ENCODE results near the gene ENO4. TPM values are rescaled to one million over a fixed set of nuclear protein-coding genes. Genes with fewer than 3 reads are reported as not detected.

The ENO4 gene
- total and polyA plus RNA-seq, 9 of the 15 experiments (the other 6 are each of a cell fraction or from before 2014, with no cell fraction given) = 0.07 TPM; not detected in 8

- no peak for DNase-seq (ENCODE audit: extremely low read depth in 1 of 4, low spot score in 3 of 4)
- ChIA-PET POLR2A (no interaction called here), CTCF (ENCODE audit: low intra/inter-chr PET ratio) (no interaction called here)
- Histone ChIP-seq H3K9ac (ENCODE audit: insufficient read depth in 1 of 2, low read depth in 2 of 2, low read length in 2 of 2) (no peak overlapping the region), H3K4me3 (no peak overlapping the region), H3K4me1 (replicated peaks in 1 of 2; ENCODE audit: control insufficient read depth in 2 of 2, insufficient read depth in 2 of 2, low read length in 2 of 2) (no peaks in the 10 kb centered on the region), H3K27me3 (ENCODE audit: control insufficient read depth in 2 of 2, insufficient read depth in 2 of 2, low read length in 2 of 2) (no peaks in the 10 kb centered on the region), H3K9me1 (ENCODE audit: control insufficient read depth, insufficient read depth, low read length) (no peaks in the 10 kb centered on the region), H2AFZ (ENCODE audit: low read depth, low read length) (no peak overlapping the region), H3K79me2 (ENCODE audit: control insufficient read depth, insufficient read depth, low read length) (no peaks in the 10 kb centered on the region), H3K36me3 (ENCODE audit: control insufficient read depth, insufficient read depth, low read length) (peaks cover 70% of the 10 kb centered on the region; the same call in 2 of the 3 replicates), H3K27ac (ENCODE audit: extremely low read depth, low read depth, low read length) (no peak overlapping the region), H4K20me1 (replicated peaks; ENCODE audit: control insufficient read depth, insufficient read depth, low read length) (no peaks in the 10 kb centered on the region), H3K4me2 (ENCODE audit: insufficient read depth, low read length) (no peak overlapping the region), H3K9me3 (replicated peaks; ENCODE audit: control insufficient read depth, insufficient read depth, low read depth, low read length) (no peaks in the 10 kb centered on the region)
- intact Hi-C loops (cut with micrococcal nuclease) (no loop called here), in situ Hi-C loops (cut with MboI) (no loop called here)
- FAIRE-seq = no peak
- WGBS (ENCODE audit: insufficient coverage, low coverage, missing lambda C conversion rate) = 96% methylated on average over 3 of the region's 3 CpGs
- BruUV-seq (replicated peaks) = no TSS peak
- TF ChIP-seq PCBP2 (IDR thresholded peaks at IDR 0.05; ENCODE audit: low read depth, low read length, poor library complexity, severe bottlenecking) = no peak
- TF ChIP-seq KDM2B (CRISPR knock-in tag; IDR thresholded peaks at IDR 0.05) = no peak
- no peak for TF ChIP-seq TARDBP (IDR thresholded peaks at IDR 0.05)
- no peak for TF ChIP-seq ZNF12 (CRISPR knock-in tag; IDR thresholded peaks at IDR 0.05)
- ATAC-seq = no peak
These were observed 61.6 kb downstream of the ENO4 start for GRCh38 chr10:116910910-116911309.

- in situ Hi-C loops (cut with MboI) = no loop called here
- H3K9ac ChIP-seq (ENCODE audit: insufficient read depth in 1 of 2, low read depth in 2 of 2, low read length in 2 of 2) = no peak overlapping the region
- no peak for ATAC-seq
- POLR2A ChIA-PET = no interaction called here
- no peaks in the 10 kb centered on the region for H3K9me1 ChIP-seq (ENCODE audit: control insufficient read depth, insufficient read depth, low read length)
- no peak overlapping the region for H3K4me2 ChIP-seq (ENCODE audit: insufficient read depth, low read length)
- H3K4me3 ChIP-seq = no peak overlapping the region
- intact Hi-C loops (cut with micrococcal nuclease) = no loop called here
- H4K20me1 ChIP-seq (replicated peaks; ENCODE audit: control insufficient read depth, insufficient read depth, low read length) = no peaks in the 10 kb centered on the region
- H2AFZ ChIP-seq (ENCODE audit: low read depth, low read length) = no peak overlapping the region
- no peak for DNase-seq (ENCODE audit: extremely low read depth in 1 of 4, low spot score in 3 of 4)
- TF ChIP-seq ETV1 (tag; conservative IDR thresholded peaks at IDR 0.05; ENCODE audit: low read depth) = no peak
- TF ChIP-seq NFIC (IDR thresholded peaks at IDR 0.05) = no peak
- no peak for TF ChIP-seq ELF4 (CRISPR knock-in tag; IDR thresholded peaks at IDR 0.05)
- TF ChIP-seq PPARD (CRISPR knock-in tag; IDR thresholded peaks at IDR 0.05) = no peak
- no peak overlapping the region for H3K27ac ChIP-seq (ENCODE audit: extremely low read depth, low read depth, low read length)
- CTCF ChIA-PET (ENCODE audit: low intra/inter-chr PET ratio) = no interaction called here
- no peaks in the 10 kb centered on the region for H3K9me3 ChIP-seq (replicated peaks; ENCODE audit: control insufficient read depth, insufficient read depth, low read depth, low read length)
- no peak for FAIRE-seq
- no peaks in the 10 kb centered on the region for H3K4me1 ChIP-seq (replicated peaks in 1 of 2; ENCODE audit: control insufficient read depth in 2 of 2, insufficient read depth in 2 of 2, low read length in 2 of 2)
- no CpG with 5 or more reads among the region's 1 CpG for WGBS (ENCODE audit: insufficient coverage, low coverage, missing lambda C conversion rate)
- no TSS peak for BruUV-seq (replicated peaks)
- no peaks in the 10 kb centered on the region for H3K79me2 ChIP-seq (ENCODE audit: control insufficient read depth, insufficient read depth, low read length)
- H3K36me3 ChIP-seq (ENCODE audit: control insufficient read depth, insufficient read depth, low read length) = peaks cover 66% of the 10 kb centered on the region; the same call in 2 of the 3 replicates
- no peaks in the 10 kb centered on the region for H3K27me3 ChIP-seq (ENCODE audit: control insufficient read depth in 2 of 2, insufficient read depth in 2 of 2, low read length in 2 of 2)
These were observed 62.9 kb downstream of the ENO4 start for GRCh38 chr10:116912162-116912561.
